ENCODE measurements around the gene PRKN. TPM values are rescaled to one million over a fixed set of nuclear protein-coding genes. Genes with fewer than 3 reads are reported as not detected.

Gene PRKN
- total RNA-seq, 1 experiment from 2014 or later = 2.0 TPM

GRCh38 chr6:161418463-161418945 is 1309.1 kb downstream of the PRKN start:
- TF ChIP-seq CTCF (conservative IDR thresholded peaks at IDR 0.05) = peak; percentile 81
- H3K9ac ChIP-seq (ENCODE audit: extremely low read depth, insufficient read length, low read length) = no peak overlapping the region
- no CpG with 5 or more reads among the region's 7 CpGs for WGBS (ENCODE audit: extremely low coverage, insufficient read length, low lambda C conversion rate)
- no peak overlapping the region for H2BK5ac ChIP-seq (ENCODE audit: insufficient read length, low read length)
- H3K4me2 ChIP-seq (ENCODE audit: insufficient read depth, insufficient read length, low read length) = no peak overlapping the region
- H3T11ph ChIP-seq (ENCODE audit: low read length) = no peak overlapping the region
- no peaks in the 10 kb centered on the region for H3K23me2 ChIP-seq (ENCODE audit: insufficient read length, low read depth, low read length, poor library complexity, severe bottlenecking)
- no peak overlapping the region for H3K4ac ChIP-seq (ENCODE audit: low read depth, low read length)
- no peaks in the 10 kb centered on the region for H3K9me3 ChIP-seq (ENCODE audit: control insufficient read depth, low read depth, low read length)
- no peaks in the 10 kb centered on the region for H4K20me1 ChIP-seq (ENCODE audit: control insufficient read depth, insufficient read depth, insufficient read length)
- no peak overlapping the region for H2BK120ac ChIP-seq (ENCODE audit: low read depth, low read length, poor library complexity, severe bottlenecking)
- H3K23ac ChIP-seq (ENCODE audit: insufficient read length, low read depth, low read length) = no peak overlapping the region
- no peaks in the 10 kb centered on the region for H3K4me1 ChIP-seq (ENCODE audit: insufficient read depth, low read length)
- Mint-ChIP-seq H3K4me1 (peaks cover 14 to 18% of the 10 kb centered on the region in 2 experiments), H3K27ac (no peak overlapping the region), H3K9me3 (no peaks in the 10 kb centered on the region), H3K27me3 (ENCODE audit: low read depth) (peaks cover 5% of the 10 kb centered on the region), H3K36me3 (ENCODE audit: insufficient read depth in 1 of 3, low read depth in 3 of 3) (no peaks in the 10 kb centered on the region), H3K4me3 (no peak overlapping the region)
- no peaks in the 10 kb centered on the region for H3K27me3 ChIP-seq (ENCODE audit: insufficient read depth, low read length)
- no peaks in the 10 kb centered on the region for H3K79me2 ChIP-seq (ENCODE audit: insufficient read depth, low read length)
- no peak overlapping the region for H4K8ac ChIP-seq (replicated peaks; ENCODE audit: insufficient read length, low read depth, low read length)
- no peak overlapping the region for H4K5ac ChIP-seq (ENCODE audit: insufficient read length, low read depth, low read length)
- no peak overlapping the region for H3K18ac ChIP-seq (ENCODE audit: insufficient read length, low read depth, low read length)
- no peak overlapping the region for H2AK5ac ChIP-seq (ENCODE audit: insufficient read length, low read length)
- no peak overlapping the region for H2BK20ac ChIP-seq (ENCODE audit: low read depth, low read length, poor library complexity, severe bottlenecking)
- H2AFZ ChIP-seq (ENCODE audit: low read length) = no peak overlapping the region
- H3K56ac ChIP-seq (ENCODE audit: insufficient read length, low read depth, low read length) = no peak overlapping the region
- H2BK15ac ChIP-seq (ENCODE audit: low read depth, low read length) = no peak overlapping the region
- H4K91ac ChIP-seq (ENCODE audit: insufficient read length, low read depth, low read length) = no peak overlapping the region
- H3K14ac ChIP-seq (ENCODE audit: insufficient read depth, low read length) = no peak overlapping the region
- H2BK12ac ChIP-seq (ENCODE audit: insufficient read length, low read depth, low read length) = no peak overlapping the region
- H3K27ac ChIP-seq (ENCODE audit: insufficient read length, low read depth, low read length) = no peak overlapping the region
- H3K79me1 ChIP-seq (ENCODE audit: insufficient read depth, low read depth, low read length, poor library complexity, severe bottlenecking) = no peaks in the 10 kb centered on the region
- no peak for DNase-seq
